ENCODE results near the gene FDX1.

- TF ChIP-seq CTCF (conservative IDR thresholded peaks at IDR 0.05; ENCODE audit: low read length): no peak
- TF ChIP-seq EZH2phosphoT487 (IDR thresholded peaks at IDR 0.05; ENCODE audit: borderline replicate concordance, low read depth, low read length): no peak
These were observed 44.8 kb downstream of the FDX1 start for GRCh38 chr11:110474578-110474977.

Measured in OCI-LY7 (cell line).